ENCODE data around the gene KLB. TPM values are rescaled to one million over a fixed set of nuclear protein-coding genes. Genes with fewer than 3 reads are reported as not detected.
"Not testable (repeated sequence)": the region's sequence is repeated elsewhere in the genome, so short reads cannot be mapped to it uniquely, and the experiment has no call there.

Gene KLB
- total and polyA plus RNA-seq, 5 experiments from 2014 or later: 0.03 to 0.05 TPM; not detected in 3

DNA sequence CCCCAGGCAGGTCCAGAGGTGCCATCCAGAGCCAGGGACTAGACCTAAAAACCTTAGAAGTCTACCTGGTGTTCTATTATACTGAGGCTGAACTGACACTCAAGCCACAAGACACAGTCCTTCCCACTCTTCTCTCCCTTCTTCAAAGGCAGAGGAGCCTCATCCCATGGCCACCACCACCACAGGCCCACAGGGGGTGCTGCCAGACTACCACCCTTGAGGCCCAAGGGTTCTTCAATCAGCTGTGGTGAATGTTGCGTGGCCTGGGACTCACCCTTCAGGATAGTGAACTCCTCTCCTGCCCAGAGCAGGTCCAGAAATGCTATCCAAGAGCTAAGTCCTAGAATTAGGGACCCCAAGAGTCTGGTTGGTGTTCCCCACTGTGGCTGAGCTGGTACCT, 23.0 kb upstream of the KLB start:
- Mint-ChIP-seq H3K36me3 (peaks cover 3 to 11% (median 8%) of the 10 kb centered on the region in 3 donors), H3K9me3 (peaks cover 2 to 18% (median 13%) of the 10 kb centered on the region in 9 donors), H3K27ac (no peak overlapping the region), H3K27me3 (peaks cover 0 to 21% (median 6%) of the 10 kb centered on the region in 5 donors), H3K4me1 (no peaks in the 10 kb centered on the region), H3K4me3 (no peak overlapping the region)
- ATAC-seq: no peak
- no peak for DNase-seq
- POLR2A ChIA-PET: no interaction called here

DNA sequence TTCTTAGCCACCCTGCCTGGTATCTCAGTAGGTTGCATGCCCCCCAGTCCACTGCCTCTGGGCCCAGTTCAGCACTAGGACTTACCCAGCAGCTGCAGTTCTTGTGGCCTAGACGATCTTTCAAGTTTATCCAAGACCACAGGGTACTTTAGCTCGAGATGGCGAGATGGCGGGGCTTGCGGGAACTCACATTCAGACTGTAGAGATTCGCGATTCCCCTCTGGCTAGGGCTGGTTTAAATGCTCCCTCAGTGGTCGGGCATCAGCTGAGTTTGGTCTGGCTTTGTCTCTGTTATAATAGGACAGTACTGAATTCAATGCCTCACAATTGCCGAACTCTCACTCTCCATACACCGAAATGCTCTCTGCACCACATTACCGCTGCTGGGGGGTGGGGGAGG, 22.2 kb upstream of the KLB start:
- Mint-ChIP-seq H3K9me3 (peaks cover 2 to 11% (median 8%) of the 10 kb centered on the region in 9 donors), H3K27ac (no peak overlapping the region), H3K27me3 (peaks cover 0 to 20% (median 6%) of the 10 kb centered on the region in 5 donors), H3K4me1 (no peaks in the 10 kb centered on the region), H3K4me3 (no peak overlapping the region), H3K36me3 (peaks cover 3 to 6% (median 3%) of the 10 kb centered on the region in 3 donors)
- DNase-seq (no peak), ATAC-seq (no peak)
- POLR2A ChIA-PET: no interaction called here

DNA sequence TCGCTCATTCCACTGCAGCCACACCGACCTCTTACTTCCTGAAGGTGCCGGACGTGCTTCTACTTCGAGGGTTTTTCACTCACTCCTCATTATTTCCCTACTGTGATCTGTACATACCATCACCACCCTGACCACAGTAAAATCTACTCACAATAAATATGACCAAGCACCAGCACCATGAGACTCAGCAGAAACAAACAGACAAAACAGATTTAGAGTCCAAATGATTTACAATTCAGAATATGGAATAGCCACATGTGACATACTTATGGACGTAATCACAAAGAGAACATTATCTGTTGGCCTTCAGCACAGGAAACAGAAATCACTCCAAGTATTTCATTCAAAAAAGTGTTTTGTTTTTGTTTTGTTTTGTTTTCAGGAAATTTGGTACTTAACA, 16.1 kb upstream of the KLB start:
- no peaks in the 10 kb centered on the region for H3K27me3 Mint-ChIP-seq
- H3K27ac Mint-ChIP-seq: no peak overlapping the region
- no peak for DNase-seq
- H3K36me3 Mint-ChIP-seq: no peaks in the 10 kb centered on the region
- POLR2A ChIA-PET: no interaction called here
- H3K4me3 Mint-ChIP-seq: no peak overlapping the region
- no peak for ATAC-seq
- H3K9me3 Mint-ChIP-seq: no peaks in the 10 kb centered on the region
- no peaks in the 10 kb centered on the region for H3K4me1 Mint-ChIP-seq

DNA sequence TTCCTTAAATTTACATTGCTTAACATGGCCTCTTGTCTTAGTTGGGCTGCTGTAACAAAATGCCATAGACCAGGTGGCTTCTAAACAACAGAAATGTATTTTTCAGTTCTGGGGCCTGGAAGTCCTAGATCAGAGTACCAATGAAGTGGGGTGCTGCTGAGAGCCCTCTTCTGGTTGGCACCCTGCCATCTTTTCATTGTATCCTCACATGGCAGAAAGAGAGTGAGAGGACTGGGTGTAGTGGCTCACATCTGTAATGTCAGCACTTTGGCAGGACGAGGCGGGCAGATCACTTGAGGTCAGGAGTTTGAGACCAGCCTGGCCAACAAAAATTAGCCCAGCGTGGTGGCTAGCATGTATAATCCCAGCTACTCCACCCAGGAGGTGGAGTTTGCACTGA, 12.0 kb upstream of the KLB start:
- no peak for DNase-seq
- no peak for ATAC-seq
- Mint-ChIP-seq H3K27me3 (no peaks in the 10 kb centered on the region), H3K36me3 (no peaks in the 10 kb centered on the region), H3K27ac (no peak overlapping the region), H3K4me3 (no peak overlapping the region), H3K4me1 (no peaks in the 10 kb centered on the region), H3K9me3 (no peaks in the 10 kb centered on the region)
- POLR2A ChIA-PET: no interaction called here

GRCh38 chr4:39401640-39402039, 5.1 kb upstream of the KLB start:
- H3K27me3 Mint-ChIP-seq, POLR2A ChIA-PET, H3K4me1 Mint-ChIP-seq, H3K4me3 Mint-ChIP-seq, DNase-seq, H3K27ac Mint-ChIP-seq, ATAC-seq, H3K36me3 Mint-ChIP-seq, H3K9me3 Mint-ChIP-seq: not testable (repeated sequence)

DNA sequence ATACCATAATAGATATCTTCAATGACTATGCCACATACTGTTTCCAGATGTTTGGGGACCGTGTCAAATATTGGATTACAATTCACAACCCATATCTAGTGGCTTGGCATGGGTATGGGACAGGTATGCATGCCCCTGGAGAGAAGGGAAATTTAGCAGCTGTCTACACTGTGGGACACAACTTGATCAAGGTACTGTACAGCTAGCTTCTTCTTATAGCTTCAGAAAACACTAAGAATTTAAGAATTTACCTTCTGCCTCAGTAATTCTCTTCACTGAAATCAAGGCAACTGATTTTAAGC, 805 bp downstream of the KLB start:
- Mint-ChIP-seq H3K4me1 (no peaks in the 10 kb centered on the region), H3K27me3 (peaks cover 0 to 4% (median 0%) of the 10 kb centered on the region in 5 donors), H3K27ac (no peak overlapping the region), H3K9me3 (no peaks in the 10 kb centered on the region), H3K4me3 (no peak overlapping the region), H3K36me3 (no peaks in the 10 kb centered on the region)
- no peak for ATAC-seq
- no peak for DNase-seq
- POLR2A ChIA-PET: no interaction called here

DNA sequence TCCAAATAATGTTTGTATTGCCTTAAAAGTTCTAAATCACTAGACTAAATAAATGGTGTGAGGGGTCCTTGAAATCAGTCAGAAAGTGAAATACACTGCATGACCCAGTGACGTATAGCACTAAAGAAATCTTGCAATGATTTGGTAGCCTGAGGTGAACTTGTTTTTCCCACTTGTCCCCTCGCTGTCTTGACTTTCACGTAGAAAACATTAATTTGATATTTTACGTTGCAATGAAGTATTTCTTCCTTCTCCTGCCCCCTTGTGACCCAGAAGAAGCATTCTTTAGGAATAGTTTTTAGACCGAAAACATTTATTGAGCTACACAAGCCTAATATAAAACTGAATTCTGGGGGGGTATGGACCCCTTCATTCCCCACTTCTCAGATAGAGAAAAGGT, 3.7 kb downstream of the KLB start:
- ATAC-seq (no peak), DNase-seq (no peak)
- POLR2A ChIA-PET: no interaction called here
- Mint-ChIP-seq H3K36me3 (no peaks in the 10 kb centered on the region), H3K4me1 (no peaks in the 10 kb centered on the region), H3K4me3 (no peak overlapping the region), H3K27me3 (peaks cover 0 to 5% (median 0%) of the 10 kb centered on the region in 5 donors), H3K27ac (no peak overlapping the region), H3K9me3 (no peaks in the 10 kb centered on the region)

DNA sequence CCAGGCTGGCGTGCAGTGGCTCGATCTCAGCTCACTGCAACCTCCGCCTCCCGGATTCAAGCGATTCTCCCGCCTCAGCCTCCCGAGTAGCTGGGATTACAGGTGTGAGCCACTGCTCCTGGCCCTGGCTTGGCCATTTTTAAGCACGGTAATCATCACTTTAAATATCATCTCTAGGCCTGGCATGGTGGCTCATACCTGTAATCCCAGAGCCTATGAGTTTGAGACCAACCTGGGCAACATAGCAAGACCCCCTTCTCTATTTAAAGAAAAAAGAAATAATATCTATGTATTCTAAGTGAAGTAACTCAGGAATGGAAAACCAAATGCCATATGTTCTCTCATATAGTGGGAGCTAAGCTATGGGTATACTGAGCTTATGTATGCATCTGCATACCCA, 4.8 kb downstream of the KLB start:
- H3K4me1 Mint-ChIP-seq, H3K4me3 Mint-ChIP-seq, H3K27me3 Mint-ChIP-seq, H3K36me3 Mint-ChIP-seq, ATAC-seq, POLR2A ChIA-PET, H3K27ac Mint-ChIP-seq, DNase-seq, H3K9me3 Mint-ChIP-seq: not testable (repeated sequence)

DNA sequence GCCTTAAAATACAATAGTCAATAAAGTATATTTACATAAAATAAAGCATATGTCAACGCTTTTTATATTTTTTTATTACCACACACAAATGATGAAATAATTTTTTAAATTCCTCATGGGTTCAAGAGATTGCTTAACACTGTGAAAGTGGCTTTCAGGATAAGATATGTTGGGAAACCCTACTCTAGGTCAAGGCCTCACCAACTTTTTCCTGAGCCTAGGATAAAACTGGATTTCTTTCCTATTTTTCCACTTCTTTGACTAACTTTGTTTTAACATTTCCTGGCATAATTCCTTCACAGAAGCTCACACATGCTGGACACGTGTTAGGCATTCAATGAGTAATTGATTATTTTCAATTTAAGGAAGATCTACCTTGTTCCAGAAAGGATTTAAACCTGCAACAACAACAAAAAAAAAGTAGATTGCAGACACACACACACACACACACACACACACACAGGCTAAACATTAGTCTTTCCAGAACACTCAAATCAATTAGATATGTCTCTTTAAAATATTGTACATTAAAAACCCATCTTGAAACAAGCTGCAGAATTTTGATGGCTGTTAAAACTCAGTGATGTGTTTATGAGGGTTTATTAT, 9.1 kb downstream of the KLB start:
- POLR2A ChIA-PET: no interaction called here
- no peaks in the 10 kb centered on the region for H3K9me3 Mint-ChIP-seq
- DNase-seq (no peak), ATAC-seq (no peak)
- H3K27ac Mint-ChIP-seq: no peak overlapping the region
- no peak overlapping the region for H3K4me3 Mint-ChIP-seq
- H3K36me3 Mint-ChIP-seq: no peaks in the 10 kb centered on the region
- no peaks in the 10 kb centered on the region for H3K4me1 Mint-ChIP-seq
- peaks cover 0 to 5% (median 0%) of the 10 kb centered on the region in 5 donors for H3K27me3 Mint-ChIP-seq

DNA sequence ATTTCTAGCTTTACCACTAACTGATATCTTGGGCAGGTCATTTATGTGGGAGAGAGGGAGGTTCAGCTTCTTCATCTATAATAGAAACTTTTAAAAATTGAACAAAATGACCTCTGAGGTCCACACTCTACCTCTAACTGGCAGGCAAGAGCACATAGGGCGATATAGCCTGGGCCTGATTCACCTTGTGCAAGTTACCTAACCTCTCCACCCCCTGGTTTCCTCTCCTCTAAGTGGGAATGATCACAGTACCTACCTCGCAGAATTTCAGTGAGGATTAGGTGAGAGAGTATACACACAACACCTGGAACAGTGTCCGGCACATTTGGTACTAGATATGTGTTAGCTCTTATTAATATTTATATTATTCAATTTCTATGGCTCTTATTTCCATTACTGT, 15.5 kb downstream of the KLB start:
- no peaks in the 10 kb centered on the region for H3K36me3 Mint-ChIP-seq
- peaks cover 0 to 1% (median 0%) of the 10 kb centered on the region in 9 donors for H3K9me3 Mint-ChIP-seq
- no peaks in the 10 kb centered on the region for H3K4me1 Mint-ChIP-seq
- DNase-seq: no peak
- ATAC-seq: no peak
- H3K4me3 Mint-ChIP-seq: no peak overlapping the region
- peak overlapping the region in 1 of 10 donors; percentile 36 for H3K27ac Mint-ChIP-seq
- H3K27me3 Mint-ChIP-seq: no peaks in the 10 kb centered on the region
- POLR2A ChIA-PET: no interaction called here

- H3K4me3 Mint-ChIP-seq, H3K27me3 Mint-ChIP-seq, H3K9me3 Mint-ChIP-seq, DNase-seq, POLR2A ChIA-PET, H3K36me3 Mint-ChIP-seq, ATAC-seq, H3K4me1 Mint-ChIP-seq, H3K27ac Mint-ChIP-seq: not testable (repeated sequence)
Measured at GRCh38 chr4:39425297-39425696, 18.6 kb downstream of the KLB start.

- peaks cover 0 to 1% (median 0%) of the 10 kb centered on the region in 9 donors for H3K9me3 Mint-ChIP-seq
- POLR2A ChIA-PET: no interaction called here
- H3K4me1 Mint-ChIP-seq: no peaks in the 10 kb centered on the region
- ATAC-seq (no peak), DNase-seq (no peak)
- H3K27me3 Mint-ChIP-seq: no peaks in the 10 kb centered on the region
- H3K27ac Mint-ChIP-seq: no peak overlapping the region
- no peaks in the 10 kb centered on the region for H3K36me3 Mint-ChIP-seq
- no peak overlapping the region for H3K4me3 Mint-ChIP-seq
Measured at GRCh38 chr4:39426728-39427127, 20.0 kb downstream of the KLB start.

DNA sequence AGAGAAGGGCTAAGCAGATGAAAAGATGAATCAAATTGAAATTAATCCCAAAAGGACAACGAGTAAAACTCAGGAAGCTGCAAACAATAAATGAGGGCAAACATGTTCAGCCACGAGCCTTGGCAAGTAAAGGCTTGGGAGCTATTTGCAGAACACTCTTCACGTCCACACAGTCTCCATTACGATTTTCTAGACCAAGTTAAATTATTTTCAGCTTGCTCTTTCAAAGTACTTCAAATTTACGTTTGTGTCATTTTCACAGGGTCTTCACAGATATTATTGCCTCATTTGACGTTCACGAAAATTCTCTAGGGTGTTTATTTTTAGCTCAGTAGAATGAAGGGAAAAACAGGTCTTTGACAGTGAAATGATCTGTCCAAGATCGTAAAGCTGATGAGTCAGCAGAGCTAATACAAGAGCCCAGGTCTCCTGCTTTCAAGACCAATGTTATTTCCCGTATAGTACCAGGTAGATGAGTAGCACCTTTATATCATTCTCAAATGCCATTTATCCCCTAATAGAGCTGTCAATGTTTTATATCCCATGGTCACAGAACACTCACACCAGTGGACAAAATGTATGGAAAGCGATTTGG, 20.9 kb downstream of the KLB start:
- Mint-ChIP-seq H3K4me1 (no peaks in the 10 kb centered on the region), H3K27me3 (no peaks in the 10 kb centered on the region), H3K4me3 (no peak overlapping the region), H3K27ac (no peak overlapping the region), H3K36me3 (no peaks in the 10 kb centered on the region), H3K9me3 (peaks cover 0 to 1% (median 0%) of the 10 kb centered on the region in 9 donors)
- no peak for DNase-seq
- no peak for ATAC-seq
- POLR2A ChIA-PET: interaction anchor here (0.7 kb wide), 1 partner anchor 601 kb away, joined by 3 read pairs; no protein-coding TSS in a partner anchor

Measured in naive thymus-derived CD8-positive, alpha-beta T cell (primary cell).